Panc1 (cell line): ENCODE data around the gene TNRC18.

Source experiments
- POLR2AphosphoS5 ChIP-seq: IDR thresholded peaks from 2 replicates; pipeline ENCODE4 v1.6.1; 2012; ENCODE audit warnings: mild to moderate bottlenecking, low read depth, low read length, moderate library complexity
- TF ChIP-seq, protein P1 (sequence below): fragments of 450-650 bp; IDR thresholded peaks from 2 replicates; pipeline ENCODE4 v1.5.1; 2017; ENCODE audit warnings: mild to moderate bottlenecking

- TF ChIP-seq, protein P1, sequence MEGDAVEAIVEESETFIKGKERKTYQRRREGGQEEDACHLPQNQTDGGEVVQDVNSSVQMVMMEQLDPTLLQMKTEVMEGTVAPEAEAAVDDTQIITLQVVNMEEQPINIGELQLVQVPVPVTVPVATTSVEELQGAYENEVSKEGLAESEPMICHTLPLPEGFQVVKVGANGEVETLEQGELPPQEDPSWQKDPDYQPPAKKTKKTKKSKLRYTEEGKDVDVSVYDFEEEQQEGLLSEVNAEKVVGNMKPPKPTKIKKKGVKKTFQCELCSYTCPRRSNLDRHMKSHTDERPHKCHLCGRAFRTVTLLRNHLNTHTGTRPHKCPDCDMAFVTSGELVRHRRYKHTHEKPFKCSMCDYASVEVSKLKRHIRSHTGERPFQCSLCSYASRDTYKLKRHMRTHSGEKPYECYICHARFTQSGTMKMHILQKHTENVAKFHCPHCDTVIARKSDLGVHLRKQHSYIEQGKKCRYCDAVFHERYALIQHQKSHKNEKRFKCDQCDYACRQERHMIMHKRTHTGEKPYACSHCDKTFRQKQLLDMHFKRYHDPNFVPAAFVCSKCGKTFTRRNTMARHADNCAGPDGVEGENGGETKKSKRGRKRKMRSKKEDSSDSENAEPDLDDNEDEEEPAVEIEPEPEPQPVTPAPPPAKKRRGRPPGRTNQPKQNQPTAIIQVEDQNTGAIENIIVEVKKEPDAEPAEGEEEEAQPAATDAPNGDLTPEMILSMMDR = no peak
- peak; percentile 52; the same call in 1 of the 2 replicates for TF ChIP-seq POLR2AphosphoS5
Observed at GRCh38 chr7:5445981-5446594, 22.5 kb upstream of the TNRC18 start.
